Tibial nerve (tissue), 4 donors: ENCODE results near the gene PRICKLE1.

ENCODE experiments used
- CTCF ChIP-seq, 5 experiments: fragments of 200-600 bp in 3 of 5; fragments of 450-650 bp in 2 of 5; sonication (generic) in 3 of 5; IDR thresholded peaks; one replicate each; pipeline ENCODE4 v1.5.1; 2016 to 2019; ENCODE audit warnings: antibody characterized with exemption in 5 of 5, mild to moderate bottlenecking in 3 of 5, moderate library complexity in 2 of 5
- EP300 ChIP-seq, 2 donors: sonication (generic); formaldehyde crosslinking; IDR thresholded peaks; one replicate each; pipeline ENCODE4 v1.6.1; 2017; ENCODE audit warnings: antibody characterized with exemption in 2 of 2, mild to moderate bottlenecking in 1 of 2
- POLR2A ChIP-seq, 2 donors: fragments of 450-650 bp; IDR thresholded peaks; one replicate each; pipeline ENCODE4 v1.6.1; 2017; ENCODE audit warnings: antibody characterized with exemption in 2 of 2, mild to moderate bottlenecking in 2 of 2, moderate library complexity in 2 of 2

- no peak for TF ChIP-seq EP300 (IDR thresholded peaks at IDR 0.05)
- TF ChIP-seq CTCF (IDR thresholded peaks at IDR 0.05), result no peak
- no peak for TF ChIP-seq POLR2A (IDR thresholded peaks at IDR 0.05)
Measured at GRCh38 chr12:42516573-42516972, 73.0 kb downstream of the PRICKLE1 start.
